Mesenchymal stem cell (in vitro differentiated cells and primary cell): ENCODE data around the gene ZFP36.

Source experiments
- DNase-seq: peaks from one replicate; pipeline ENCODE4 v3.0.0-alpha.2; 2013
- H2AFZ ChIP-seq: one replicate; pipeline ENCODE4 v1.6.1; 2013; ENCODE audit warnings: low read depth, mild to moderate bottlenecking, control low read depth, inconsistent platforms, low read length, moderate library complexity
- H2AK5ac ChIP-seq: 2 replicates; pipeline ENCODE4 v1.6.1; 2013; ENCODE audit warnings: low read length, moderate library complexity, mild to moderate bottlenecking, inconsistent platforms; ENCODE audit not compliant: severe bottlenecking
- H2BK120ac ChIP-seq: one replicate; pipeline ENCODE4 v1.6.1; 2013; ENCODE audit warnings: low read depth, mild to moderate bottlenecking, inconsistent platforms, low read length, moderate library complexity
- H2BK12ac ChIP-seq, 2 experiments: one replicate each; pipeline ENCODE4 v1.6.1; 2013; ENCODE audit warnings: inconsistent platforms in 2 of 2, low read length in 2 of 2, mild to moderate bottlenecking in 2 of 2, moderate library complexity in 2 of 2, control low read depth in 1 of 2
- H2BK15ac ChIP-seq: one replicate; pipeline ENCODE4 v1.6.1; 2013; ENCODE audit warnings: mild to moderate bottlenecking, low read depth, inconsistent platforms; ENCODE audit not compliant: poor library complexity, severe bottlenecking
- H2BK5ac ChIP-seq: 2 replicates; pipeline ENCODE4 v1.6.1; 2013; ENCODE audit warnings: low read depth, mild to moderate bottlenecking, low read length, control low read depth, inconsistent platforms; ENCODE audit not compliant: poor library complexity, severe bottlenecking
- H3K14ac ChIP-seq, 2 experiments: one replicate each; pipeline ENCODE4 v1.6.1; 2013; ENCODE audit warnings: inconsistent platforms in 2 of 2, low read length in 2 of 2, control low read depth in 1 of 2, mild to moderate bottlenecking in 1 of 2, moderate library complexity in 1 of 2
- H3K18ac ChIP-seq, 2 experiments: one replicate each; pipeline ENCODE4 v1.6.1; 2013; ENCODE audit warnings: inconsistent platforms in 2 of 2, low read length in 2 of 2, control low read depth in 1 of 2, low read depth in 1 of 2, mild to moderate bottlenecking in 1 of 2
- H3K23ac ChIP-seq, 2 experiments: one replicate each; pipeline ENCODE4 v1.6.1; 2013; ENCODE audit warnings: inconsistent platforms in 2 of 2, low read length in 2 of 2, mild to moderate bottlenecking in 2 of 2, moderate library complexity in 2 of 2, control low read depth in 1 of 2
- H3K27ac ChIP-seq: 2 replicates; pipeline ENCODE4 v1.5.1; 2013; ENCODE audit warnings: mild to moderate bottlenecking, moderate library complexity, low read length, control low read depth, inconsistent platforms; ENCODE audit not compliant: poor library complexity, severe bottlenecking
- H3K27me3 ChIP-seq, 2 experiments: 2 replicates each; pipeline versions ENCODE4 v1.6.1 to v1.7.0; 2013; ENCODE audit warnings: low read length in 2 of 2, mild to moderate bottlenecking in 2 of 2, moderate library complexity in 2 of 2, control low read depth in 1 of 2, inconsistent platforms in 1 of 2; ENCODE audit not compliant: control insufficient read depth in 1 of 2, insufficient read depth in 1 of 2
- H3K36me3 ChIP-seq, 2 experiments: 2 replicates each; pipeline versions ENCODE4 v1.6.1 to v1.7.0; 2013; ENCODE audit warnings: low read length in 2 of 2, control low read depth in 1 of 2, inconsistent platforms in 1 of 2, low read depth in 1 of 2, mild to moderate bottlenecking in 1 of 2; ENCODE audit not compliant: insufficient read depth in 2 of 2, control insufficient read depth in 1 of 2
- H3K4ac ChIP-seq, 2 experiments: one replicate each; pipeline ENCODE4 v1.6.1; 2013; ENCODE audit warnings: inconsistent platforms in 2 of 2, low read length in 2 of 2, mild to moderate bottlenecking in 2 of 2, moderate library complexity in 2 of 2, control low read depth in 1 of 2, low read depth in 1 of 2
- H3K4me1 ChIP-seq: 2 replicates; pipeline ENCODE4 v1.6.1; 2013; ENCODE audit warnings: low read depth, low read length, control low read depth; ENCODE audit not compliant: control insufficient read depth, insufficient read depth
- H3K4me2 ChIP-seq: 2 replicates; pipeline ENCODE4 v1.6.1; 2013; ENCODE audit warnings: low read length, mild to moderate bottlenecking, inconsistent platforms; ENCODE audit not compliant: poor library complexity, severe bottlenecking
- H3K4me3 ChIP-seq, 2 experiments: 2 replicates each; pipeline versions ENCODE4 v1.5.1 to v1.7.0; 2013; ENCODE audit warnings: low read length in 2 of 2, mild to moderate bottlenecking in 2 of 2, control low read depth in 1 of 2, low read depth in 1 of 2; ENCODE audit not compliant: insufficient read depth in 1 of 2
- H3K79me1 ChIP-seq: replicated peaks from 2 replicates; pipeline ENCODE4 v1.6.1; 2013; ENCODE audit warnings: mild to moderate bottlenecking, control low read depth, low read length, inconsistent platforms; ENCODE audit not compliant: poor library complexity, severe bottlenecking
- H3K9ac ChIP-seq: 2 replicates; pipeline ENCODE4 v1.7.0; 2013; ENCODE audit warnings: mild to moderate bottlenecking, low read length, moderate library complexity
- H3K9me3 ChIP-seq: 2 replicates; pipeline ENCODE4 v1.7.0; 2013; ENCODE audit warnings: mild to moderate bottlenecking, low read length; ENCODE audit not compliant: control insufficient read depth
- H4K8ac ChIP-seq: one replicate; pipeline ENCODE4 v1.6.1; 2013; ENCODE audit warnings: inconsistent platforms, mild to moderate bottlenecking, low read length, moderate library complexity
- H4K91ac ChIP-seq: one replicate; pipeline ENCODE4 v1.6.1; 2013; ENCODE audit warnings: mild to moderate bottlenecking, low read length, inconsistent platforms
- WGBS: methylation state at CpG from one replicate; pipeline ENCODE4 v1.1.7; 2013; ENCODE audit warnings: mixed read lengths; 5-methylcytosine and 5-hydroxymethylcytosine counted together

ZFP36 gene

GRCh38 chr19:39438270-39438934 is 31.8 kb downstream of the ZFP36 start:
- DNase-seq: peak; percentile 42
- Histone ChIP-seq H2BK12ac (no peak overlapping the region), H3K79me1 (peaks cover 9% of the 10 kb centered on the region), H3K4me3 (no peak overlapping the region), H3K9ac (peak overlapping the region; percentile 5), H2BK5ac (no peak overlapping the region), H3K27ac (peak overlapping the region; percentile 10), H4K91ac (no peak overlapping the region), H4K8ac (no peak overlapping the region), H2BK120ac (no peak overlapping the region), H3K18ac (no peak overlapping the region), H3K36me3 (peaks cover 13 to 15% of the 10 kb centered on the region in 2 experiments), H2AK5ac (peak overlapping the region; percentile 77), H2AFZ (no peak overlapping the region), H3K9me3 (no peaks in the 10 kb centered on the region), H3K27me3 (no peaks in the 10 kb centered on the region), H3K23ac (no peak overlapping the region), H2BK15ac (no peak overlapping the region), H3K4ac (no peak overlapping the region), H3K4me2 (no peak overlapping the region), H3K4me1 (peaks cover 16% of the 10 kb centered on the region), H3K14ac (no peak overlapping the region)
- 84% methylated on average over 6 of the region's 9 CpGs for WGBS

DNA sequence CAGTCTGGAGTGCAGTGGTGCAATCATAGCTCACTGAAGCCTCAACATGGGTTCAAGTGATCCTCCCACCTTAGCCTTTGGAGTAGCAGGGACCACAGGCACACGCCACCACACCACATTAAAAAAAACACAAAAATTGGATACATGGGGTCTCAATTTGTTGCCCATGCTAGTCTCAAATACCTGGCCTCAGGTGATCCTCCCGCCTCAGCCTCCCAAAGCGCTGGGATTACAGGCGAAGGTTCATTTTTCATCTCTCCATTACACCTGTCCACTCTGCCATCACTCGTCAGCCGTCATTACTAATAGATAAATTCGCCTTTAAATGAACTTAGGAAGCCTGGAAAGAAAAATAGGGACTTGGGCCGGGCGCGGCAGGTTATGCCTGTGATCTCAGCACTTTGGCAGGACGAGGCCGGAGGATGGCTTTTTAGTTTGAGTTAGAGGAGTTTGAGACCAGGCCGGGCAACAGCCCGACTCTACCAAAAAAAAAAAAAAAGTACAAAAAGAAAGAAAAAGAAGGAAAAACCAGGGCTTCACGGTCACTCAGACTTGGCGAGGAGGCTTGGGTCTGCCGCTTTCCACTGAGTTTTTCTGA is 38.0 kb downstream of the ZFP36 start:
- Histone ChIP-seq H3K4me1 (peaks cover 21% of the 10 kb centered on the region), H3K79me1 (no peaks in the 10 kb centered on the region)
- WGBS: 12% methylated on average over 14 of the region's 17 CpGs

DNA sequence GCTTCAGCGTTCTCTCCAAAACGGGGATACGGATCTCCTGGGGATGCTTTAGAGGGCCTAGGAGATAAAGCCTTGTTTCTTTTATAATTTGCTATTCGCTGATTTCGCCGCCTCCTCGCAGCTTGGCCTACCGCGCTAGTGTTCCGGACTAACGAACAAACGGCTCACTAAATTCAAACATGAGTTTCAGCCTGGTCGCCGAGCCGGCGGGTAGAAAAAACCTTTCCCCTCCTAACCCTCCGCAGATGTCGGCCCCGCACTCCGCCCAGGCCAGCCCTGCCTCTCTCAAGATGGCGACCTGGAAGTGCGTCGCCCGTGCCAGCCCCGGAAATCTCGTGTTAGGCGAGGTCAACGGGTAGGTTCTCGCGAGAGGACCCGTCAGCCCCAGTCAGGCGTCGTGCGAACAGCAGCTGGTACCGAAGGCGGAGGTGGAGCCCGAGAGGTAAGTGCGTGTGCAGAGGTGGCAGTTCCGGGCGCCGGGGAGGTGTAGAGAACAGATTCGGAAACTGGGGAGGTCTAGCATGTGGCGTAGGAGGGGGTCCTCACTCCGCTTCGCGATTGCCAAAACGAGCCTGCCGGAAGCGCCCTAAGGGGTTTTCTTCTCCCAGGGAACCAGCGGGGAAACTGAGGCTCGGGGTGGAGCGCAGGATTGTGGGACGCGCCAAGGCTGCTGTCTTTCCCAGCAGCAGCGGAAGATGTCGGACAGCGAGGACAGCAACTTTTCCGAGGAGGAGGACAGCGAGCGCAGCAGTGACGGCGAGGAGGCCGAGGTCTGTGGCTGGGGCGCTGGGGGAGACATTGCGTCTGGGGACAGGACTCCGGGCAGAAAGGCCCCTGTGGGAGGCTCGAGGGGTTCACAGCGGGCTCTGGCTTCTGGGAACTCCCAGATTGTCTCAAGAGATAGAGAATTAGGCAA is 38.8 kb downstream of the ZFP36 start, which contains the start of gene SUPT5H:
SUPT5H (plus strand) TSS at position 387 of the 916 bp plus-strand sequence; CDS start at position 696, 309 bp downstream.
- Histone ChIP-seq H3K4ac (peak within 1 kb of the TSS; percentile 86 to 97), H4K8ac (peak within 1 kb of the TSS; percentile 99), H2BK120ac (peak within 1 kb of the TSS; percentile 67), H4K91ac (peak within 1 kb of the TSS; percentile 95), H3K36me3 (peaks cover 19 to 26% of the 10 kb centered on the region in 2 experiments), H3K79me1 (no peaks in the 10 kb centered on the region), H3K9me3 (no peaks in the 10 kb centered on the region), H3K27me3 (no peaks in the 10 kb centered on the region), H3K14ac (peak within 1 kb of the TSS in 1 of 2 experiments; percentile 22), H2AFZ (peak within 1 kb of the TSS; percentile 36), H3K18ac (peak within 1 kb of the TSS; percentile 78 to 99), H2BK15ac (peak within 1 kb of the TSS; percentile 93), H3K4me3 (peak within 1 kb of the TSS; percentile 78 to 99), H3K4me2 (peak within 1 kb of the TSS; percentile 80), H3K27ac (peak within 1 kb of the TSS; percentile 95), H3K4me1 (peaks cover 24% of the 10 kb centered on the region), H2BK5ac (peak within 1 kb of the TSS; percentile 50), H3K23ac (no peak within 1 kb of the TSS), H2BK12ac (peak within 1 kb of the TSS in 1 of 2 experiments; percentile 84), H2AK5ac (peak within 1 kb of the TSS; percentile 97), H3K9ac (peak within 1 kb of the TSS; percentile 100)
- WGBS: under 1% methylated on average over 68 of the region's 68 CpGs
- DNase-seq: peak; percentile 97

More for the DNA sequence above, 38.0 kb downstream of the ZFP36 start:
- peak overlapping the region; percentile 97 for H2AK5ac ChIP-seq
- H3K27me3 ChIP-seq: no peaks in the 10 kb centered on the region
- H3K9me3 ChIP-seq: no peaks in the 10 kb centered on the region
- H3K4ac ChIP-seq: peak overlapping the region; percentile 69 to 86
- H3K36me3 ChIP-seq: peaks cover 19% of the 10 kb centered on the region in 2 experiments
- H2BK15ac ChIP-seq: no peak overlapping the region
- peak overlapping the region; percentile 95 for H3K27ac ChIP-seq
- H2BK12ac ChIP-seq: no peak overlapping the region
- no peak for DNase-seq
- H3K14ac ChIP-seq: no peak overlapping the region
- H2BK5ac ChIP-seq: no peak overlapping the region
- no peak overlapping the region for H2BK120ac ChIP-seq
- peak overlapping the region; percentile 100 for H3K9ac ChIP-seq
- H3K18ac ChIP-seq: peak overlapping the region in 1 of 2 experiments; percentile 78
- no peak overlapping the region for H2AFZ ChIP-seq
- peak overlapping the region; percentile 71 to 99 for H3K4me3 ChIP-seq
- no peak overlapping the region for H3K23ac ChIP-seq
- peak overlapping the region; percentile 46 for H4K8ac ChIP-seq
- peak overlapping the region; percentile 46 for H4K91ac ChIP-seq
- peak overlapping the region; percentile 80 for H3K4me2 ChIP-seq
